ENCODE results near the gene DNAJC8. TPM values are rescaled to one million over a fixed set of nuclear protein-coding genes. Genes with fewer than 3 reads are reported as not detected.

The DNAJC8 gene, protein sequence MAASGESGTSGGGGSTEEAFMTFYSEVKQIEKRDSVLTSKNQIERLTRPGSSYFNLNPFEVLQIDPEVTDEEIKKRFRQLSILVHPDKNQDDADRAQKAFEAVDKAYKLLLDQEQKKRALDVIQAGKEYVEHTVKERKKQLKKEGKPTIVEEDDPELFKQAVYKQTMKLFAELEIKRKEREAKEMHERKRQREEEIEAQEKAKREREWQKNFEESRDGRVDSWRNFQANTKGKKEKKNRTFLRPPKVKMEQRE
- 21.5 TPM for total RNA-seq

DNA sequence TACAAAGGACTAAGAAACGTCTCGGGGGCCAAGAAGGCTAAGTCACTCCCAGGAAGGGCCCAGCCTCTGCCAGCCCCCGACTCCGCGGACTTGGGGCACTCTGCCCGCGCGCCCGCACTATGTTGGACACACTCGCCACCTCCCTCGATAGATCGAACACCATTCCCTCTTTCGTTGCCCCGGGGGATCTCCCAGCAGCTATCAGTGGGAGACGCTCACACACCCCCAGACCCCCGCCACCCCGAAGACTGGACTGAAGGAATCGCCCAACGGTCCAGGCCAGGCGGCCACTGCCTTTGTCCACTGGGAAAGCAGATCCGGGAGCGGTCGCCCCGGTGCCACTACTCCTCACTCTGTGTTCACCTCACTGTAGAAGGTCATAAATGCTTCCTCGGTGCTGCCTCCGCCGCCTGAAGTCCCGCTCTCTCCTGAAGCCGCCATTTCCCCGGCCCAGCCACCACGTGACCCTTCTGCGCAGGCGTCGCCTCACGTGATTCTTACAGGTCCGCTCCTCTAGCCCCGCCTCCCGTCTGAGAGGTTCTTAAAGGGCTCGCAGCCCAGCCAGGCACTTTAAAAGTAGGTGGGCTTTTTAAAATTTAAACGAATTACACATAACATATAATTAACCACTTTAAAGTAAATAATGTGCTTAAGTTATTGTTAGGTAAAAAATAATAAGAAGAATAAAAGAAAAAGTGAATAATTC, at the start of gene DNAJC8:
TSS of gene DNAJC8 (minus strand) at position 472 of the 706 bp plus-strand sequence. CDS start at position 441, 31 bp downstream.
- DNase-seq (ENCODE audit: low read depth in 2 of 3, low spot score in 2 of 3), result peak; percentile 82 to 95 (median 92)

- DNase-seq (ENCODE audit: low read depth in 2 of 3, low spot score in 2 of 3), result no peak
Observed at GRCh38 chr1:28281608-28282425, 49.0 kb upstream of the DNAJC8 start.

- no peak for DNase-seq (ENCODE audit: low read depth in 2 of 3, low spot score in 2 of 3)
Observed at GRCh38 chr1:28280977-28281381, 48.1 kb upstream of the DNAJC8 start.

DNA sequence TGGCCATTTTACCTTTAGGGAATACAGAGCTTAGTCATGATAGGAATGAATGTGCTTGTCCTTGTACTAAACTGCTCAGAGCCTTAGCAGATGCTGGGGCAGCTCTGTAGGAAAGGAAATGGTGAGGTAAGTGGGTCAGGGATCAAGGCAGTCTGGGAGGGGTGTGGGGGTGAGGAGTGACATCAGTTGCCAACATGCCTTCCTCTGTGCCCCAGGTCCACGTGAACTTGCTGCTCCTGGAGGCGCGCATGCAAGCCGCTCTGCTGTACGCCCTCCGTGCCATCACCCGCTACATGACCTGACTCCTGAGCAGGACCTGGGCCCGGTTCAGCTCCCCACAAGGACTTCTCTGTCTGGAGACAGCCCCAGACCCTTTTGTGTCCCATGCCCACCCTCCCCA, 47.7 kb upstream of the DNAJC8 start:
- DNase-seq (ENCODE audit: low read depth in 2 of 3, low spot score in 2 of 3), result no peak

GRCh38 chr1:28279721-28280120, 46.9 kb upstream of the DNAJC8 start:
- DNase-seq (ENCODE audit: low read depth in 2 of 3, low spot score in 2 of 3), result no peak

DNA sequence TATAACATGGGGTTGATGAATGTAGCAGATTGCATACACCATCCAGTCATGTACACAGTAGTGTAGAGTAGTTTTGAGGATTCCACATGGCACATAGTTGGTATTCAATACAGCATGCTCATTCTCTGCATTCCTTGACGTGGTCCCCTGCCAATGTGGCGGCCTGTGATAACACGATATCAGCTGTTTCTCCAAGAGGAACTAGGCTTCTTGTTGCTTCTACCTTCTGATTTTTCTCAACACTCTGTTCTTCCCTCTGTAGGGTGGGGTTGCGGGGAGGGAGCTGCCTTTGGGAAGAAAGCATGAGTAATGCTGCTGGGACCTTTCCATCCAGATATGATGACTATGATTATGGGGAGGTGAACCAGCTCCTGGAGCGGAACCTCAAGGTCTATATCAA, 45.9 kb upstream of the DNAJC8 start:
- DNase-seq (ENCODE audit: low read depth in 2 of 3, low spot score in 2 of 3), result no peak

DNA sequence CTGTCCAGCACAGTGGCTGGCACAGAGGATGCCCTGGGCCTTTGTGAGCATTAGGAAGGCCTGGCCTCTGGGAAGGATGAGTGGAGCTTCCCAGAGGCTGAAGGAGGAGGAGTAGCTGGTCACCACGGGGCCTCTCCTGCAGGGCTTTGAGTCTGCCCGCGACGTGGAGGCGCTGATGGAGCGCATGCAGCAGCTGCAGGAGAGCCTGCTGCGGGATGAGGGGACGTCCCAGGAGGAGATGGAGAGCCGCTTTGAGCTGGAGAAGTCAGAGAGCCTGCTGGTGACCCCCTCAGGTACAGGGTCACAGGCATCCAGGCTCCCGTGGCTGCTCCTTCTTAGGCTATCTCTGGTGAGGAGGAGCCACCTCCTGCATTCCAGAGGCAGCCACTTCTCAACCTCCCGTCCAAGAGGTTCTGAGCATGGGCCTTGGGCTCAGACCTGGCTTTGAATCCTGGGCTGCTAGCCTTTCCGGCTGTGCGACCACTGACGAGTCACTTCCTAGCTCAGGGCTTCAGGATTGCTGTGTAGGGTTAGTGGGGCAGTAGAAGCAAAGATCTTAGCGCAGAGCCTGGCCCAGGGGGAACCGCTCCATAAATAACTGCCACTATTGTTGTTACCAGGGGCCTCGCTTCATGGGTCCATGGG, 40.5 kb upstream of the DNAJC8 start:
- no peak for DNase-seq (ENCODE audit: low read depth in 2 of 3, low spot score in 2 of 3)

GRCh38 chr1:28272215-28272852, 39.5 kb upstream of the DNAJC8 start:
- no peak for DNase-seq (ENCODE audit: low read depth in 2 of 3, low spot score in 2 of 3)

- no peak for DNase-seq (ENCODE audit: low read depth in 2 of 3, low spot score in 2 of 3)
Observed at GRCh38 chr1:28269529-28269928, 36.7 kb upstream of the DNAJC8 start.

- DNase-seq (ENCODE audit: low read depth in 2 of 3, low spot score in 2 of 3), result no peak
Observed at GRCh38 chr1:28267633-28268032, 34.8 kb upstream of the DNAJC8 start.

- no peak for DNase-seq (ENCODE audit: low read depth in 2 of 3, low spot score in 2 of 3)
Observed at GRCh38 chr1:28266920-28267322, 34.1 kb upstream of the DNAJC8 start.

GRCh38 chr1:28265577-28265976, 32.7 kb upstream of the DNAJC8 start:
- no peak for DNase-seq (ENCODE audit: low read depth in 2 of 3, low spot score in 2 of 3)

DNA sequence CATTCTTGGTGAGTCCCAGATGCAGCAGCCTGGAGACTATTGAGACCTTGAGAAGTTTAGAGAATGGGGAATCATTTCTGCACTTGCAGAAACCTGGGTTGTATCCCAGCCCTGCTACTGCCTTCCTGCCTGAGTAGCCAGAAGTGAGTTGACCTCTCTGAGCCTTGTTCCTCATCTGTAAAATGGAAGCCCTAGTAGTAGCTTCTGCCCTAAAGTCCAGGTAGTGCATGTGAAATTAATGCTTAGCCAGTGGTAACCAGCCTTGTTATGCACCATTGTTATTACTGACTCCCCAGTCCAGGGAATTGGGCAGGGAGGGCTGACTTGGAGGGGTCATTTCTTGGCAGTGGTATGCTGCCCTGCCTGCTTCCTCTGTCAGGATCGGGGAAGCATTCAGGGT, 32.1 kb upstream of the DNAJC8 start:
- DNase-seq (ENCODE audit: low read depth in 2 of 3, low spot score in 2 of 3), result no peak

DNA sequence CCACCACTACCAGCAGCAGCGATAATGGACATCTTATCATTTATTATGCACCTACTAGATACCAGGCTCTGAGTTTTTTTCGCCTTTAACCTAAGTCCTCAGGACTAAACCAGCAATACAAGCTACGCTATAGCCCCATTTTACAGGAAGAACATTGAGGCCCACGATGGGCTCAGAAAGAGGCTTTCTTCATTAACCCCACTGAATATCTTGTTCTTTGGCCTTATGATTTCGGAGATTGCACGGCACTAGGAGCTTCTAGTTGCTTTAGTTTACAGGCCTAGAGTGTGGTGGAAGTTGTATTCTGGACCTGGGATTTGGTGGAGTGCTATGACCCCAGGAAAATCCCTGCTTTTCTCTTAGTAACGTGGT, 28.0 kb upstream of the DNAJC8 start:
- DNase-seq (ENCODE audit: low read depth in 2 of 3, low spot score in 2 of 3), result no peak

DNA sequence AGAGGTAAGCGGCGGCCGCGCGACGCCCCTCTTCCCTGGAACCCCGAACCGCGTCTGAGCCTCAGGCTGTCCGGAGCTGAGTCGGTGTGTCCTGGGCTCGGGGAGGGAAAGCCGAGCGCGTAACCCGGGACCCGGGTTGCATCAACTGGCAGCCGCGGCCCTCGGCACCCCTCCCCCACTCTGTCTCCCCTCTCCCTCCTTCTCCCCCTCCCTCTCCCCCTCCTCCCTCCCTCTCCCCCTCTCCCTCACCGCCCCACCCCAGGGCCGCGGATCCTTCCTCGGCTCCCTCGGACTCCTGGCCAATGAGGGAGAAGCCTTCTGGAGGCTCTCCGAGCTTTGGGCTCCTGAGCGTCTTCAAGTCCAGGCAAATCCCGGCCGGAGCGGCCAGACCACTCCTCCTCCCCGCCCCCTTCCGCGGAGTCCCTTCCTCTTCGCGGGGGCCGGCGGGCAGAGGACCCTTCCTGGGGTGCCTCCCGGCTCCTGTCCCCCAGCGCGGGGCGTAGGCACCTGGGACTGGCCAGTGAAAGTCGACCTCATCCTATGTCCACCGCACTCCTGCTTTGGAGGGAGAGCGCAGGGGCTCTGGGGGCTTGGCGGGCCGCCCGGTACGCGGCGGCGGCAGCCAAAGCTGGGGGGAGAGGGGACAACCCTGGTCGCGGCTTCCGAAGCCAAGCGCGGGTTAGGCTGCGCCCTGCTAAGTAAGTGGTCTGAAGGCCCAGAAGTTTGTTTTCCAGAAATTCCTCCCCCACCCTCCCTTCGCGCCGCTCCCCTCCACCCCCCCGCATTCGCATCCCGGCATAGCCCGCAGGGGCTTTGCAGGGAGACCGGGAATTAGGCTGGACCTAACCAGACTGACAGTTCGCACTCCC, 27.3 kb upstream of the DNAJC8 start:
- DNase-seq (ENCODE audit: low read depth in 2 of 3, low spot score in 2 of 3), result peak in 1 of 3 donors; percentile 43

GRCh38 chr1:28259252-28259933, 26.6 kb upstream of the DNAJC8 start, which contains the start of gene SESN2:
Gene SESN2, plus strand, starts transcription at chr1:28259518. Its CDS starts 330 bp downstream, at chr1:28259848.
- DNase-seq (ENCODE audit: low read depth in 2 of 3, low spot score in 2 of 3), result peak; percentile 90 to 99 (median 98)

DNA sequence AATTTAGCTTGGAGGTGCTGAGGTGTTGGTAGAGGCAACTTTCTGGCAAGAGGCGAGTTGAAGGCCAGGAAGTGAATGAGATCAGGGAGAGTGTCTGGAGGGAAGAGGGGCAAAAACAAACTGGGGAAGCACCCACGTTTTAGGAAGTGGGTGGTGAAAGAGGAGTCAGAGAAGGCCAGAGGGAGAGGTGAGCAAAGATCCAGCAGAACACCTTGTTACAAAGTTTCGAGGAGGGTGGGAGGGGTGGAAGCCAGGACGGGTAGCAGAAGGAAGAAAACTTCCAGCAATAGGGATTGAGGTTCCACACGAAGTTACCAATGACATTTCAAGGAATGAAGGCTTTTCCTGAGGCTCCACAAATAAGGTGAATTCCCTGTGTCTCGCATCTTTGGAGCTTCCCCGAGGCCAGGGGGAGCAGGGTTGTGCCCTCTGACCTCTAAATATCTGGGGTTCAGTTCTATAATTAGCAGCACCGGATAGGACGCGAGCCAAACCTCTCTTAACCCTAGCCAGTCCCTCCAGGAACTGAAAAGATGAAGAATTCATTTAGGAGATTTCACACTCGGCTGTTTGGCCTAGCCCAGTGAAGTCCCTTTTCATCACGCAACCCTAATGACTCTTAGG, 25.9 kb upstream of the DNAJC8 start:
- DNase-seq (ENCODE audit: low read depth in 2 of 3, low spot score in 2 of 3), result no peak

GRCh38 chr1:28257736-28258135, 24.9 kb upstream of the DNAJC8 start:
- no peak for DNase-seq (ENCODE audit: low read depth in 2 of 3, low spot score in 2 of 3)
